ENCODE data around the gene CHMP1A. TPM values are rescaled to one million over a fixed set of nuclear protein-coding genes. Genes with fewer than 3 reads are reported as not detected.

CHMP1A gene
- total RNA-seq, 2 donors from 2014 or later: 75.3 to 76.9 TPM

- Mint-ChIP-seq H3K27me3 (no peaks in the 10 kb centered on the region), H3K4me1 (peaks cover 18% of the 10 kb centered on the region), H3K27ac (no peak overlapping the region), H3K36me3 (ENCODE audit: low read depth) (no peaks in the 10 kb centered on the region), H3K4me3 (no peak overlapping the region)
- no peak for DNase-seq
- no peaks in the 10 kb centered on the region for H3K9me3 ChIP-seq (ENCODE audit: control insufficient read depth, low read length, poor library complexity, severe bottlenecking)
- no peak for ATAC-seq
Observed at GRCh38 chr16:89661215-89661614, 3.7 kb upstream of the CHMP1A start.

- no peak for ATAC-seq
- no peaks in the 10 kb centered on the region for H3K27me3 Mint-ChIP-seq
- peaks cover 22% of the 10 kb centered on the region for H3K4me1 Mint-ChIP-seq
- no peak overlapping the region for H3K4me3 Mint-ChIP-seq
- H3K36me3 Mint-ChIP-seq (ENCODE audit: low read depth): no peaks in the 10 kb centered on the region
- peak overlapping the region; percentile 69 for H3K27ac Mint-ChIP-seq
- H3K9me3 ChIP-seq (ENCODE audit: control insufficient read depth, low read length, poor library complexity, severe bottlenecking): no peaks in the 10 kb centered on the region
- DNase-seq: no peak
Observed at GRCh38 chr16:89660146-89660545, 2.6 kb upstream of the CHMP1A start.

GRCh38 chr16:89658221-89658879, 842 bp upstream of the CHMP1A start:
- ATAC-seq: no peak
- H3K36me3 Mint-ChIP-seq (ENCODE audit: low read depth): no peaks in the 10 kb centered on the region

GRCh38 chr16:89656435-89657121, 930 bp downstream of the CHMP1A start:
- peak overlapping the region; percentile 69 for H3K27ac Mint-ChIP-seq
- H3K36me3 Mint-ChIP-seq (ENCODE audit: low read depth): no peaks in the 10 kb centered on the region
- DNase-seq (no peak), ATAC-seq (no peak)
- H3K4me3 Mint-ChIP-seq: peak overlapping the region; percentile 91
- no peaks in the 10 kb centered on the region for H3K27me3 Mint-ChIP-seq
- H3K4me1 Mint-ChIP-seq: peaks cover 24% of the 10 kb centered on the region
- H3K9me3 ChIP-seq (ENCODE audit: control insufficient read depth, low read length, poor library complexity, severe bottlenecking): no peaks in the 10 kb centered on the region

More at GRCh38 chr16:89658221-89658879, 842 bp upstream of the CHMP1A start:
- Mint-ChIP-seq H3K4me3 (peak overlapping the region; percentile 91), H3K4me1 (peaks cover 24% of the 10 kb centered on the region), H3K27me3 (no peaks in the 10 kb centered on the region), H3K27ac (peak overlapping the region; percentile 69)
- no peaks in the 10 kb centered on the region for H3K9me3 ChIP-seq (ENCODE audit: control insufficient read depth, low read length, poor library complexity, severe bottlenecking)
- DNase-seq: no peak

GRCh38 chr16:89655062-89655643, 2.4 kb downstream of the CHMP1A start:
- peak overlapping the region; percentile 78 for H3K27ac Mint-ChIP-seq
- DNase-seq: no peak
- no peaks in the 10 kb centered on the region for H3K36me3 Mint-ChIP-seq (ENCODE audit: low read depth)

GRCh38 chr16:89653656-89654295, 3.7 kb downstream of the CHMP1A start:
- H3K27ac Mint-ChIP-seq: peak overlapping the region; percentile 78

More at GRCh38 chr16:89655062-89655643, 2.4 kb downstream of the CHMP1A start:
- H3K27me3 Mint-ChIP-seq: no peaks in the 10 kb centered on the region
- H3K9me3 ChIP-seq (ENCODE audit: control insufficient read depth, low read length, poor library complexity, severe bottlenecking): no peaks in the 10 kb centered on the region
- no peak for ATAC-seq
- H3K4me1 Mint-ChIP-seq: peaks cover 19% of the 10 kb centered on the region
- H3K4me3 Mint-ChIP-seq: peak overlapping the region; percentile 91

GRCh38 chr16:89651584-89651983, 5.9 kb downstream of the CHMP1A start:
- ATAC-seq: no peak
- no peak overlapping the region for H3K27ac Mint-ChIP-seq
- H3K9me3 ChIP-seq (ENCODE audit: control insufficient read depth, low read length, poor library complexity, severe bottlenecking): no peaks in the 10 kb centered on the region
- H3K36me3 Mint-ChIP-seq (ENCODE audit: low read depth): no peaks in the 10 kb centered on the region
- no peak for DNase-seq
- H3K27me3 Mint-ChIP-seq: no peaks in the 10 kb centered on the region
- H3K4me1 Mint-ChIP-seq: peaks cover 10% of the 10 kb centered on the region
- no peak overlapping the region for H3K4me3 Mint-ChIP-seq

More at GRCh38 chr16:89653656-89654295, 3.7 kb downstream of the CHMP1A start:
- Mint-ChIP-seq H3K27me3 (no peaks in the 10 kb centered on the region), H3K4me1 (peaks cover 17% of the 10 kb centered on the region), H3K4me3 (peak overlapping the region; percentile 25), H3K36me3 (ENCODE audit: low read depth) (no peaks in the 10 kb centered on the region)
- DNase-seq: no peak
- ATAC-seq: no peak
- H3K9me3 ChIP-seq (ENCODE audit: control insufficient read depth, low read length, poor library complexity, severe bottlenecking): no peaks in the 10 kb centered on the region

GRCh38 chr16:89646906-89647305, 10.6 kb downstream of the CHMP1A start:
- Mint-ChIP-seq H3K4me3 (no peak overlapping the region), H3K36me3 (ENCODE audit: low read depth) (no peaks in the 10 kb centered on the region), H3K27me3 (no peaks in the 10 kb centered on the region), H3K27ac (no peak overlapping the region), H3K4me1 (peaks cover 2% of the 10 kb centered on the region)
- DNase-seq (no peak), ATAC-seq (no peak)
- H3K9me3 ChIP-seq (ENCODE audit: control insufficient read depth, low read length, poor library complexity, severe bottlenecking): no peaks in the 10 kb centered on the region

- ATAC-seq (peak; percentile 12), DNase-seq (no peak)
- no peaks in the 10 kb centered on the region for H3K27me3 Mint-ChIP-seq
- peak overlapping the region; percentile 81 for H3K27ac Mint-ChIP-seq
- H3K4me3 Mint-ChIP-seq: no peak overlapping the region
- no peaks in the 10 kb centered on the region for H3K9me3 ChIP-seq (ENCODE audit: control insufficient read depth, low read length, poor library complexity, severe bottlenecking)
- no peaks in the 10 kb centered on the region for H3K36me3 Mint-ChIP-seq (ENCODE audit: low read depth)
- H3K4me1 Mint-ChIP-seq: peaks cover 2% of the 10 kb centered on the region
Observed at GRCh38 chr16:89646270-89646669, 11.2 kb downstream of the CHMP1A start.

- DNase-seq (no peak), ATAC-seq (no peak)
- H3K9me3 ChIP-seq (ENCODE audit: control insufficient read depth, low read length, poor library complexity, severe bottlenecking): no peaks in the 10 kb centered on the region
- Mint-ChIP-seq H3K36me3 (ENCODE audit: low read depth) (no peaks in the 10 kb centered on the region), H3K4me3 (no peak overlapping the region), H3K27me3 (no peaks in the 10 kb centered on the region), H3K27ac (peak overlapping the region; percentile 81), H3K4me1 (peaks cover 11% of the 10 kb centered on the region)
Observed at GRCh38 chr16:89645122-89645521, 12.4 kb downstream of the CHMP1A start.

- Mint-ChIP-seq H3K4me1 (peaks cover 11% of the 10 kb centered on the region), H3K4me3 (no peak overlapping the region), H3K36me3 (ENCODE audit: low read depth) (no peaks in the 10 kb centered on the region), H3K27me3 (no peaks in the 10 kb centered on the region), H3K27ac (peak overlapping the region; percentile 63)
- DNase-seq (no peak), ATAC-seq (no peak)
- H3K9me3 ChIP-seq (ENCODE audit: control insufficient read depth, low read length, poor library complexity, severe bottlenecking): no peaks in the 10 kb centered on the region
Observed at GRCh38 chr16:89643769-89644300, 13.7 kb downstream of the CHMP1A start.

- no peak for DNase-seq
- H3K9me3 ChIP-seq (ENCODE audit: control insufficient read depth, low read length, poor library complexity, severe bottlenecking): no peaks in the 10 kb centered on the region
- peaks cover 11% of the 10 kb centered on the region for H3K4me1 Mint-ChIP-seq
- no peak for ATAC-seq
- H3K27ac Mint-ChIP-seq: no peak overlapping the region
- H3K36me3 Mint-ChIP-seq (ENCODE audit: low read depth): no peaks in the 10 kb centered on the region
- H3K4me3 Mint-ChIP-seq: no peak overlapping the region
- H3K27me3 Mint-ChIP-seq: no peaks in the 10 kb centered on the region
Observed at GRCh38 chr16:89642574-89642973, 14.9 kb downstream of the CHMP1A start.

Measured in T-helper 17 cell (primary cell).